ENCODE data around the gene CNTN1.

CNTN1 gene

GRCh38 chr12:40970320-40970907 lies 278.2 kb downstream of the CNTN1 start:
- DNase-seq: no peak
- H3K36me3 Mint-ChIP-seq (ENCODE audit: low read depth): no peaks in the 10 kb centered on the region
- ATAC-seq: no peak
- no peaks in the 10 kb centered on the region for H3K9me3 Mint-ChIP-seq
- no peak overlapping the region for H3K4me3 Mint-ChIP-seq
- no peaks in the 10 kb centered on the region for H3K4me1 Mint-ChIP-seq
- H3K27ac Mint-ChIP-seq: no peak overlapping the region
- H3K27me3 Mint-ChIP-seq: no peaks in the 10 kb centered on the region

GRCh38 chr12:40971911-40972310 lies 279.7 kb downstream of the CNTN1 start:
- H3K9me3 Mint-ChIP-seq: no peaks in the 10 kb centered on the region
- no peaks in the 10 kb centered on the region for H3K27me3 Mint-ChIP-seq
- no peak overlapping the region for H3K27ac Mint-ChIP-seq
- no peak for DNase-seq
- no peaks in the 10 kb centered on the region for H3K4me1 Mint-ChIP-seq
- no peak overlapping the region for H3K4me3 Mint-ChIP-seq
- no peaks in the 10 kb centered on the region for H3K36me3 Mint-ChIP-seq (ENCODE audit: low read depth)
- no peak for ATAC-seq

- DNase-seq: no peak
- Mint-ChIP-seq H3K4me1 (no peaks in the 10 kb centered on the region), H3K36me3 (ENCODE audit: low read depth) (no peaks in the 10 kb centered on the region), H3K4me3 (no peak overlapping the region), H3K27me3 (no peaks in the 10 kb centered on the region), H3K27ac (no peak overlapping the region), H3K9me3 (no peaks in the 10 kb centered on the region)
- no peak for ATAC-seq
Observed at GRCh38 chr12:40976546-40976945, 284.3 kb downstream of the CNTN1 start.

- ATAC-seq (no peak), DNase-seq (no peak)
- Mint-ChIP-seq H3K27me3 (no peaks in the 10 kb centered on the region), H3K9me3 (peaks cover 2% of the 10 kb centered on the region), H3K4me1 (no peaks in the 10 kb centered on the region), H3K36me3 (ENCODE audit: low read depth) (no peaks in the 10 kb centered on the region), H3K27ac (no peak overlapping the region), H3K4me3 (no peak overlapping the region)
Observed at GRCh38 chr12:40980427-40980961, 288.3 kb downstream of the CNTN1 start.

- no peaks in the 10 kb centered on the region for H3K36me3 Mint-ChIP-seq (ENCODE audit: low read depth)
- H3K4me1 Mint-ChIP-seq: no peaks in the 10 kb centered on the region
- ATAC-seq (no peak), DNase-seq (no peak)
- H3K4me3 Mint-ChIP-seq: no peak overlapping the region
- peaks cover 5% of the 10 kb centered on the region for H3K9me3 Mint-ChIP-seq
- no peaks in the 10 kb centered on the region for H3K27me3 Mint-ChIP-seq
- H3K27ac Mint-ChIP-seq: no peak overlapping the region
Observed at GRCh38 chr12:40986001-40986400, 293.8 kb downstream of the CNTN1 start.

- no peak overlapping the region for H3K27ac Mint-ChIP-seq
- no peak for DNase-seq
- H3K9me3 Mint-ChIP-seq: peaks cover 5% of the 10 kb centered on the region
- no peaks in the 10 kb centered on the region for H3K27me3 Mint-ChIP-seq
- no peaks in the 10 kb centered on the region for H3K4me1 Mint-ChIP-seq
- no peaks in the 10 kb centered on the region for H3K36me3 Mint-ChIP-seq (ENCODE audit: low read depth)
- no peak overlapping the region for H3K4me3 Mint-ChIP-seq
- no peak for ATAC-seq
Observed at GRCh38 chr12:40988355-40988754, 296.1 kb downstream of the CNTN1 start.

GRCh38 chr12:40988824-40989223 lies 296.6 kb downstream of the CNTN1 start:
- no peaks in the 10 kb centered on the region for H3K4me1 Mint-ChIP-seq
- ATAC-seq: no peak
- peaks cover 5% of the 10 kb centered on the region for H3K9me3 Mint-ChIP-seq
- no peak for DNase-seq
- no peaks in the 10 kb centered on the region for H3K27me3 Mint-ChIP-seq
- H3K36me3 Mint-ChIP-seq (ENCODE audit: low read depth): no peaks in the 10 kb centered on the region
- no peak overlapping the region for H3K27ac Mint-ChIP-seq
- H3K4me3 Mint-ChIP-seq: no peak overlapping the region

GRCh38 chr12:40989785-40990184 lies 297.5 kb downstream of the CNTN1 start:
- Mint-ChIP-seq H3K27ac (no peak overlapping the region), H3K27me3 (no peaks in the 10 kb centered on the region), H3K4me3 (no peak overlapping the region), H3K9me3 (peaks cover 5% of the 10 kb centered on the region), H3K4me1 (no peaks in the 10 kb centered on the region), H3K36me3 (ENCODE audit: low read depth) (no peaks in the 10 kb centered on the region)
- no peak for ATAC-seq
- DNase-seq: no peak

GRCh38 chr12:40992158-40992557 lies 299.9 kb downstream of the CNTN1 start:
- Mint-ChIP-seq H3K4me1 (no peaks in the 10 kb centered on the region), H3K9me3 (no peaks in the 10 kb centered on the region), H3K27ac (no peak overlapping the region), H3K4me3 (no peak overlapping the region), H3K36me3 (ENCODE audit: low read depth) (no peaks in the 10 kb centered on the region), H3K27me3 (no peaks in the 10 kb centered on the region)
- DNase-seq (no peak), ATAC-seq (no peak)

- H3K36me3 Mint-ChIP-seq (ENCODE audit: low read depth): no peaks in the 10 kb centered on the region
- H3K4me3 Mint-ChIP-seq: no peak overlapping the region
- ATAC-seq (no peak), DNase-seq (no peak)
- no peaks in the 10 kb centered on the region for H3K4me1 Mint-ChIP-seq
- H3K27me3 Mint-ChIP-seq: no peaks in the 10 kb centered on the region
- H3K9me3 Mint-ChIP-seq: no peaks in the 10 kb centered on the region
- H3K27ac Mint-ChIP-seq: no peak overlapping the region
Observed at GRCh38 chr12:40992674-40993073, 300.4 kb downstream of the CNTN1 start.

- H3K36me3 Mint-ChIP-seq (ENCODE audit: low read depth): no peaks in the 10 kb centered on the region
- H3K9me3 Mint-ChIP-seq: no peaks in the 10 kb centered on the region
- no peak overlapping the region for H3K27ac Mint-ChIP-seq
- no peak for ATAC-seq
- H3K4me3 Mint-ChIP-seq: no peak overlapping the region
- no peaks in the 10 kb centered on the region for H3K4me1 Mint-ChIP-seq
- H3K27me3 Mint-ChIP-seq: no peaks in the 10 kb centered on the region
- no peak for DNase-seq
Observed at GRCh38 chr12:40993158-40993557, 300.9 kb downstream of the CNTN1 start.

GRCh38 chr12:40996091-40996490 lies 303.9 kb downstream of the CNTN1 start:
- Mint-ChIP-seq H3K36me3 (ENCODE audit: low read depth) (no peaks in the 10 kb centered on the region), H3K27ac (no peak overlapping the region), H3K4me3 (no peak overlapping the region), H3K4me1 (no peaks in the 10 kb centered on the region), H3K9me3 (no peaks in the 10 kb centered on the region), H3K27me3 (no peaks in the 10 kb centered on the region)
- ATAC-seq: no peak
- DNase-seq: no peak

GRCh38 chr12:40999210-40999609 lies 307.0 kb downstream of the CNTN1 start:
- no peak overlapping the region for H3K4me3 Mint-ChIP-seq
- no peaks in the 10 kb centered on the region for H3K36me3 Mint-ChIP-seq (ENCODE audit: low read depth)
- H3K27ac Mint-ChIP-seq: no peak overlapping the region
- no peaks in the 10 kb centered on the region for H3K4me1 Mint-ChIP-seq
- no peak for DNase-seq
- no peaks in the 10 kb centered on the region for H3K27me3 Mint-ChIP-seq
- no peak for ATAC-seq
- H3K9me3 Mint-ChIP-seq: peaks cover 6% of the 10 kb centered on the region

- Mint-ChIP-seq H3K4me3 (no peak overlapping the region), H3K4me1 (no peaks in the 10 kb centered on the region), H3K36me3 (ENCODE audit: low read depth) (no peaks in the 10 kb centered on the region), H3K9me3 (peaks cover 48% of the 10 kb centered on the region), H3K27ac (no peak overlapping the region), H3K27me3 (no peaks in the 10 kb centered on the region)
- DNase-seq (no peak), ATAC-seq (no peak)
Observed at GRCh38 chr12:41008472-41008871, 316.2 kb downstream of the CNTN1 start.

- no peak for DNase-seq
- Mint-ChIP-seq H3K4me1 (no peaks in the 10 kb centered on the region), H3K36me3 (ENCODE audit: low read depth) (no peaks in the 10 kb centered on the region), H3K27ac (no peak overlapping the region), H3K9me3 (peaks cover 22% of the 10 kb centered on the region), H3K27me3 (no peaks in the 10 kb centered on the region), H3K4me3 (no peak overlapping the region)
- no peak for ATAC-seq
Observed at GRCh38 chr12:41011939-41012338, 319.7 kb downstream of the CNTN1 start.

Data from activated naive CD8-positive, alpha-beta T cell treated with anti-CD3 and anti-CD28 coated beads, Interleukin-2, amount 50 U/mL, for 24 hours (primary cell).